Fibroblast of the aortic adventitia (primary cell): ENCODE measurements around the gene CAPS. TPM values are rescaled to one million over a fixed set of nuclear protein-coding genes. Genes with fewer than 3 reads are reported as not detected.

Experiments
- DNase-seq: peaks from one replicate; pipeline ENCODE4 v3.0.0-alpha.2; 2010; ENCODE audit warnings: low read depth
- H3K4me3 ChIP-seq: 2 replicates; pipeline ENCODE4 v1.5.1; 2011; ENCODE audit warnings: low read depth, mild to moderate bottlenecking, control low read depth, low read length, moderate library complexity
- total RNA-seq: library from RNA; depleted of rRNA; stranded (reverse); fragments of >200 nt; gene quantifications from 2 replicates; pipeline ENCODE4 v1.2.3, GENCODE V29; 2012; ENCODE audit warnings: low replicate concordance
- TF ChIP-seq, protein P1 (sequence below): IDR thresholded peaks from 2 replicates; pipeline ENCODE4 v1.5.1; 2011; ENCODE audit warnings: mild to moderate bottlenecking, low read length, control low read depth, inconsistent platforms; ENCODE audit not compliant: insufficient read depth

CAPS gene
- total RNA-seq, 1 donor: 3.5 TPM

DNA sequence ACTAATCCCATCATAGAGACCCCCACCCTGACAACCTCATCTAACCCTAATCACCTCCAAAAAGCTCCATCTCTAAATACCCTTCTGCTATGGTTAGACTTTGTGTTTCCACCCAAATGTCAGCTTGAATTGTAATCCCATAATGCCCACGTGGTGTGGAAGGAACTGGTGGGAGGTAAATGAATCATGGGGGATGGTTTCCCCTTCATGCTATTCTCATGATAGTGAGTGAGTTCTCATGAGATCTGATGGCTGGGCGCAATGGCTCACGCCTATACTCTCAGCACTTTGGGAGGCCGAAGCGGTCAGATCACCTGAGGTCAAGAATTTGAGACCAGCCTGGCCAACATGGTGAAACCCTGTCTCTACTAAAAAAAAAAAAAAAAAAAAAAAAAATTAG, 6.8 kb upstream of the CAPS start:
- DNase-seq: no peak
- no peak overlapping the region for H3K4me3 ChIP-seq
- TF ChIP-seq, protein P1, sequence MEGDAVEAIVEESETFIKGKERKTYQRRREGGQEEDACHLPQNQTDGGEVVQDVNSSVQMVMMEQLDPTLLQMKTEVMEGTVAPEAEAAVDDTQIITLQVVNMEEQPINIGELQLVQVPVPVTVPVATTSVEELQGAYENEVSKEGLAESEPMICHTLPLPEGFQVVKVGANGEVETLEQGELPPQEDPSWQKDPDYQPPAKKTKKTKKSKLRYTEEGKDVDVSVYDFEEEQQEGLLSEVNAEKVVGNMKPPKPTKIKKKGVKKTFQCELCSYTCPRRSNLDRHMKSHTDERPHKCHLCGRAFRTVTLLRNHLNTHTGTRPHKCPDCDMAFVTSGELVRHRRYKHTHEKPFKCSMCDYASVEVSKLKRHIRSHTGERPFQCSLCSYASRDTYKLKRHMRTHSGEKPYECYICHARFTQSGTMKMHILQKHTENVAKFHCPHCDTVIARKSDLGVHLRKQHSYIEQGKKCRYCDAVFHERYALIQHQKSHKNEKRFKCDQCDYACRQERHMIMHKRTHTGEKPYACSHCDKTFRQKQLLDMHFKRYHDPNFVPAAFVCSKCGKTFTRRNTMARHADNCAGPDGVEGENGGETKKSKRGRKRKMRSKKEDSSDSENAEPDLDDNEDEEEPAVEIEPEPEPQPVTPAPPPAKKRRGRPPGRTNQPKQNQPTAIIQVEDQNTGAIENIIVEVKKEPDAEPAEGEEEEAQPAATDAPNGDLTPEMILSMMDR: no peak

DNA sequence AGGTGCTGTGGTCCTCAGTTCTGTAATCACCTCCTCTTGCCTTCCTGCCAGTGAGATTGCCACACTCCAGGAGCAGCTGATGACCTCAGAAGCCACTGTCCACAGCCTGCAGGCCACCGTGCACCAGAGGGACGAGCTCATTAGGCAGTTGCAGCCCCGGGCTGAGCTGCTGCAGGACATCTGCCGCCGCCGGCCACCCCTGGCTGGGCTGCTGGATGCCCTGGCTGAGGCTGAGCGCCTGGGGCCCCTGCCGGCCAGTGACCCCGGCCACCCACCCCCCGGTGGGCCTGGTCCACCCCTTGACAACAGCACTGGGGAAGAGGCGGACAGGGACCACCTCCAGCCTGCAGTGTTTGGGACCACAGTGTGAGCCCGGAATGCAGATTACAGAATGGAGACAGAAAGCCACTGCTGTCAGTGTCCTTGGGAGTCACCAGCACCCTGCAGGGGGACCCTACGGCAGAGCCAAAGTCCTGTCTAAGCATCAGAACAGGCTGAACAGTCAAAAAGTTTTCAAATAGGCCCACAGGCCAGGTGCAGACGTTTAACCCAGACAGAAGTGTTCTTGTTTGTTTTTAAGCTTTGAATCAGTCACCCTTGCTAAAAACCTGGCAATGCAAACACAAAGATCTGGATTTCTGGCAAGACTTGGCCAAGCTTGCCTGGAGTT, 5.1 kb upstream of the CAPS start:
- TF ChIP-seq, protein P1: no peak
- DNase-seq: no peak
- H3K4me3 ChIP-seq: no peak overlapping the region

DNA sequence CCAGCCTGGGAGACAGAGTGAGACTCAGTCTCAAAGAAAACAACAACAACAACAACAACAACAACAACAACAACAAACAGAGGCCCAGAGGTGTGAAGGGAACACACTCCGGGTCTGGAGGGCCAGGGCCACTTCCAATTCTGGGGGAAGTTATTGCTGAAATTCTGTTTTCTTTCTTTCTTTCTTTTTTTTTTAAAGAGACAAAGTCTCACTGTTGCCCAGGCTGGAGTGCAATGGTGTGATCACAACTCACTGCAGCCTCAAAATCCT, 3.5 kb upstream of the CAPS start:
- no peak overlapping the region for H3K4me3 ChIP-seq
- TF ChIP-seq, protein P1: no peak
- no peak for DNase-seq

DNA sequence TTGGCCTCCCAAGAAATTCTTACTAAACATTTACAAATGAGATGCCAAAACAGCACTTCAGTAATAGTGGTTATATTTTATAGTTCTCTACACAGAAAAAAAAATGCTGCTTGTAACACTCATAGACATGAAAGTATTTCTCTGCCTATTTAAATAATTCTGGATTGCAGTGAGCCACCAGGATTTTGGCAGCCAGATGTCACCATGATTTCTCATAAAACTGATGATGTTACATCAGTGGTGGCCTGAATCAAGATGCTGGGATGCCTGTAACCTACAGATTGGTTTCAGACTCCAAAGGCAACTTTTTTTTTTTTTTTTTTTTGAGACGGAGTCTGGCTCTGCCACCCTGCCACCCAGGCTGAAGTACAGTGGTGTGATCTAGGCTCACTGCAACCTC, 2.7 kb upstream of the CAPS start:
- DNase-seq: peak; percentile 13

DNA sequence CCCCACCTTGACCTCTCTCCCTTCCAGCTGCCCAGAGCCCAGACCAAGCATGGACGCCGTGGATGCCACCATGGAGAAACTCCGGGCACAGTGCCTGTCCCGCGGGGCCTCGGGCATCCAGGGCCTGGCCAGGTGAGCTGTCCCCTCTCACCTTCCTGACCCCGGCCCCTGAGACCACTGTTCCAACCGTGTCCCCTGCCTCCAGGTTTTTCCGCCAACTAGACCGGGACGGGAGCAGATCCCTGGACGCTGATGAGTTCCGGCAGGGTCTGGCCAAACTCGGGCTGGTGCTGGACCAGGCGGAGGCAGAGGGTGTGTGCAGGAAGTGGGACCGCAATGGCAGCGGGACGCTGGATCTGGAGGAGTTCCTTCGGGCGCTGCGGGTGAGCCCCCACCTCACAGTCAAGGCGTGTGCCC, 312 bp downstream of the CAPS start:
- no peak for DNase-seq
- H3K4me3 ChIP-seq: no peak overlapping the region
- TF ChIP-seq, protein P1: no peak

More for the DNA sequence above, 2.7 kb upstream of the CAPS start:
- TF ChIP-seq, protein P1: no peak
- H3K4me3 ChIP-seq: no peak overlapping the region

DNA sequence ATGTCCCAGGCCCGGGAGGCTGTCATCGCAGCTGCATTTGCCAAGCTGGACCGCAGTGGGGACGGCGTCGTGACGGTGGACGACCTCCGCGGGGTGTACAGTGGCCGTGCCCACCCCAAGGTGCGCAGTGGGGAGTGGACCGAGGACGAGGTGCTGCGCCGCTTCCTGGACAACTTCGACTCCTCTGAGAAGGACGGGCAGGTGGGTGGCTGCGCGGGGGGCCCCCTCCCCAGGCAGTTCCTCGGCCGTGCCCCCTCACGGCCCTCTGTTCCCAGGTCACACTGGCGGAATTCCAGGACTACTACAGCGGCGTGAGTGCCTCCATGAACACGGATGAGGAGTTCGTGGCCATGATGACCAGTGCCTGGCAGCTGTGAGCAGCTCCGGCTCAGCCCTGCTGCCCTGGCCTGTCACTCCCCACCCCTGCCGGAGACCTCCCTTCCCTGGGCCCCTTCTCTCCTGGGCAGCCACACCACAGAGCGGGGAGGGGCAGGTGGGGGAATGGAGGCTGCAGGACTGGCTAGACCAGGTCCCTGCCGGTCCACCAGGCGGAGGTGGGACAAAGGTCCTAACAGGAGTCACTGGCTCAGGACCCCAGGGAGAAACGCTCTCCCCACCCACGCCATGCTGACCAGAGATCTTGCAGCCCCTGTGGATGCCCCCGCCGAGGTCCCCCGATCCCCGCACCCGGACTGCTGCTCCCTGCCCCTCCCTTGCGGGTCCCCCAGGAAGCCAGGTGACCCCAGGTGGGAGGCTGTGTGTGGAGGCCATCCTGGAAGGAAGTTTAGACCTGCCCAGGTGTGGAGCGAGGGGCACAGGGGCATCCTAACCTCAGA, 1.1 kb downstream of the CAPS start:
- H3K4me3 ChIP-seq: no peak overlapping the region
- no peak for DNase-seq
- TF ChIP-seq, protein P1: no peak

DNA sequence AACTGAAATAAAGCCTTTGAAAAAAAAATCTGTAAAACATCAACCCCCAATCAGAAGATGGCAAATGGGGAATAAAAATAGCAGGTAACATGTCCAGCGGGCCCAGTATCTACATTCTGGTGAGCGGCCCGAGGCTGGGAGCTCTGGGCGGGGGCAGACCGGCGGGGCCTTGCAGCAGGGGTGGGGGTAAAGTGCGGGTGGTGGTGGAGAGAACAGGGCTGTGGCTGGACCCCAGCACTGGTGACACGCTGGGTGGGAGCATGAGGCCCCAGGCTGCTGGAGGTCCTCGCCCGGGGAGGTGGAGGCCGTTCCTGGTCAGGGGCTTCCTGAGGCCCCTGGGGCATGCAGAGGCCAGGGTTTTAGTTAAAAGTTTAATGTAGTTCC, 1.7 kb downstream of the CAPS start:
- DNase-seq: no peak
- TF ChIP-seq, protein P1: no peak
- H3K4me3 ChIP-seq: no peak overlapping the region
